ENCODE results near the gene PTPRS. TPM values are rescaled to one million over a fixed set of nuclear protein-coding genes. Genes with fewer than 3 reads are reported as not detected.

Gene PTPRS
- total RNA-seq, 1 donor from 2014 or later: 10.3 TPM

DNA sequence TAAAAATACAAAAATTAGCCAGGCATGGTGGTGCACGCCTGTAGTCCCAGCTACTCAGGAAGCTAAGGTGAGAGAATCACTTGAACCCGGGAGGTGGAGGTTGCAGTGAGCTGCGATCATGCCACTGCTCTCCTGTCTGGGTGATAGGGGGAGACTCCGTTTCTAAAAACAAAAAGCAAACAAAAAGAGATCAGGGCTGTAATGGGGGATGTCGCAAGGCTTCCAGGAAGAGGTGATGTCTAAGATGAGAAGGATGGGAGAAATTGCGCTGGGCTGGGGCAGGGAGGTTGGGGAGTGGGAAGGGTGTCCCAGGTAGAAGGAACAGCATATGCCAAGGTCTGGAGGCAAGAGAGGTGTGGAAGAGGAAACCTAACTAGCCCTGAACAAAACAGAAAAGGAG, 36.1 kb downstream of the PTPRS start:
- DNase-seq (ENCODE audit: low read depth) (no peak), FAIRE-seq (no peak)
- TF ChIP-seq, protein P1, sequence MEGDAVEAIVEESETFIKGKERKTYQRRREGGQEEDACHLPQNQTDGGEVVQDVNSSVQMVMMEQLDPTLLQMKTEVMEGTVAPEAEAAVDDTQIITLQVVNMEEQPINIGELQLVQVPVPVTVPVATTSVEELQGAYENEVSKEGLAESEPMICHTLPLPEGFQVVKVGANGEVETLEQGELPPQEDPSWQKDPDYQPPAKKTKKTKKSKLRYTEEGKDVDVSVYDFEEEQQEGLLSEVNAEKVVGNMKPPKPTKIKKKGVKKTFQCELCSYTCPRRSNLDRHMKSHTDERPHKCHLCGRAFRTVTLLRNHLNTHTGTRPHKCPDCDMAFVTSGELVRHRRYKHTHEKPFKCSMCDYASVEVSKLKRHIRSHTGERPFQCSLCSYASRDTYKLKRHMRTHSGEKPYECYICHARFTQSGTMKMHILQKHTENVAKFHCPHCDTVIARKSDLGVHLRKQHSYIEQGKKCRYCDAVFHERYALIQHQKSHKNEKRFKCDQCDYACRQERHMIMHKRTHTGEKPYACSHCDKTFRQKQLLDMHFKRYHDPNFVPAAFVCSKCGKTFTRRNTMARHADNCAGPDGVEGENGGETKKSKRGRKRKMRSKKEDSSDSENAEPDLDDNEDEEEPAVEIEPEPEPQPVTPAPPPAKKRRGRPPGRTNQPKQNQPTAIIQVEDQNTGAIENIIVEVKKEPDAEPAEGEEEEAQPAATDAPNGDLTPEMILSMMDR (IDR thresholded peaks at IDR 0.05; ENCODE audit: insufficient read depth, low read length, severe bottlenecking): no peak
- H3K36me3 ChIP-seq (ENCODE audit: control insufficient read depth, insufficient read depth, low read length): no peaks in the 10 kb centered on the region
- no peak overlapping the region for H3K4me3 ChIP-seq (ENCODE audit: low read depth, low read length)
- H3K27me3 ChIP-seq (ENCODE audit: control insufficient read depth, insufficient read depth, low read length): no peaks in the 10 kb centered on the region

DNA sequence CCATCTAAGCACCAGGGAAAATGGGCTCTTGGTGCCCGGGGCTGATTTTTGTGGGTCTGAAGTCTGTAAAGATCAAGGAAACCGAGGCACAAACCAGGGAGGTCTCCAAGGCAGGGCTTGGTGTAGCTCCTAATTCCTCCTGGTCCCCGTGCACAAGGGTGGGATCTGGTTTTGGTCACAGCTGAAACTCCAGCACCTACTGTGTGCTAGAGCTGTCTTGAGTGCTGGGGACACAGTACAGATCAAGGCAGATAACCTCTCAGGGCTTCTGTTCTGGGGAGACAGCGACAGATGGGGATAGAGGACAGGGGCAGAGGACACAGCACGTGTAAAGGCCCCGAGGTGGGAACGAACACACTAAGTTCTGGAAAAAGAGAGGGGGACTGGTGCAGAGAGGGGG, 37.4 kb downstream of the PTPRS start:
- Histone ChIP-seq H3K36me3 (ENCODE audit: control insufficient read depth, insufficient read depth, low read length) (no peaks in the 10 kb centered on the region), H3K27me3 (ENCODE audit: control insufficient read depth, insufficient read depth, low read length) (no peaks in the 10 kb centered on the region), H3K4me3 (ENCODE audit: low read depth, low read length) (no peak overlapping the region)
- no peak for FAIRE-seq
- TF ChIP-seq, protein P1 (IDR thresholded peaks at IDR 0.05; ENCODE audit: insufficient read depth, low read length, severe bottlenecking): no peak
- no peak for DNase-seq (ENCODE audit: low read depth)

DNA sequence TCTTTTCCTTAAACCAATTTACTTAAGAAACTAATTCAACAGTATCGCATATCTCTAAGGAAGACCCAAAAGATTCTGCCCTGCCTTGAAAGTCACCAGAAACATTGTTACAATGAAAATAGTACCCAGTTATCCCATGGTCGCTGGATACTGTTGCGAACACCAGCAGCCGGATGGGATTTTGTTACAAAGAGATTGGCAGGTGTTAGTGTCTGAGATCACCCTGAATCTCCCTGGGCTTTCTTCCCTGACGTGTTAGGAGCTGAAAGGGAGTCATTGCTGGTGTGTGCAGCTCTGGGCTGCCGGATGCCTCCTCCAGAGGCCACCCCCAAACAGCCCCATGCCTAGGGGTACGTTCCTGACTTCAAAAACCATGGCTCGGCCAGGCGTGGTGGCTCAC, 38.2 kb downstream of the PTPRS start:
- no peaks in the 10 kb centered on the region for H3K36me3 ChIP-seq (ENCODE audit: control insufficient read depth, insufficient read depth, low read length)
- TF ChIP-seq, protein P1 (IDR thresholded peaks at IDR 0.05; ENCODE audit: insufficient read depth, low read length, severe bottlenecking): no peak
- H3K4me3 ChIP-seq (ENCODE audit: low read depth, low read length): no peak overlapping the region
- DNase-seq (ENCODE audit: low read depth): no peak
- H3K27me3 ChIP-seq (ENCODE audit: control insufficient read depth, insufficient read depth, low read length): no peaks in the 10 kb centered on the region
- FAIRE-seq: no peak

DNA sequence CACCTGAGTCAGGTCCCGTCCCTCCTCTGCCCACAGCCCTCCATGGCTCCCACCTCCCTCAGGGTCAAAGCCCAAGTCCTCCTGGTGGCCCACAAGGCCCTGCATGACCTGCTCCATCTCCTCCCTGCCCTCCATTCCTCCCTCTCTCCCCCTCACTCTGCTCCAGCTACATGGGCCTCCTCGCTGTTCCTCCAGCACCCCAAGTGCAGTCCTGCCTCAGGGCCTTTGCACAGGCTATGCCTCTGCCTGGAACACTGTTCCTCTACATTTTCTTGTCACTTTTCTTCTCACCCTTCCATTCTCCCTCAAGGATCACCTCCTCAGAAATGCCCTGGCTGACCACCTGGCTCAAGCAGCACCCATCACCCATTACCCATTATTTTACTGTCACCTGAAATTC, 41.5 kb downstream of the PTPRS start:
- TF ChIP-seq, protein P1 (IDR thresholded peaks at IDR 0.05; ENCODE audit: insufficient read depth, low read length, severe bottlenecking): no peak
- DNase-seq (ENCODE audit: low read depth) (no peak), FAIRE-seq (no peak)

DNA sequence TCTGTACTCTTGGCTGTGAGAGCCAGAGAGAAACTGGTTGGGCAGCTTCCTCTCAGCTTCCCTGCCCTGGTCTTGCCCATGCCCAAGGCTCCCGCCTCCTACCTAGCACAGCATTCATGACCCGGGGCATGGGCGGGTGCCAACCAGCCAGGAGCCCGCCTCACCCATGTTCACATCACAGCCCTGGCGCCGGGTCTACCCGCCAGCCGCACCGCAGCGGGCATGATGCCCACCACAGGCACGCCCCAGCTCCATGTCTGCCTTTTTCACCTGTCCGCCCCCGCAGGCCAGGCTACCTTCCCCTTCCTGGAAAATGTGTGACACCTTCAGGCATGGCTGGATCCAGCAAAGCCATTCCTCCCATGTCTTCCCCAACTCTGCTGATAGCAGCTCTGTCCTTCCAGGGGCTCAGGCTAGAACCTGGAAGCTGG, 42.1 kb downstream of the PTPRS start:
- no peak overlapping the region for H3K4me3 ChIP-seq (ENCODE audit: low read depth, low read length)
- H3K36me3 ChIP-seq (ENCODE audit: control insufficient read depth, insufficient read depth, low read length): no peaks in the 10 kb centered on the region
- TF ChIP-seq, protein P1 (IDR thresholded peaks at IDR 0.05; ENCODE audit: insufficient read depth, low read length, severe bottlenecking): no peak
- H3K27me3 ChIP-seq (ENCODE audit: control insufficient read depth, insufficient read depth, low read length): no peaks in the 10 kb centered on the region
- FAIRE-seq (peak; percentile 96), DNase-seq (ENCODE audit: low read depth) (peak; percentile 49)

More for the DNA sequence above, 41.5 kb downstream of the PTPRS start:
- no peak overlapping the region for H3K4me3 ChIP-seq (ENCODE audit: low read depth, low read length)
- H3K36me3 ChIP-seq (ENCODE audit: control insufficient read depth, insufficient read depth, low read length): no peaks in the 10 kb centered on the region
- H3K27me3 ChIP-seq (ENCODE audit: control insufficient read depth, insufficient read depth, low read length): no peaks in the 10 kb centered on the region

DNA sequence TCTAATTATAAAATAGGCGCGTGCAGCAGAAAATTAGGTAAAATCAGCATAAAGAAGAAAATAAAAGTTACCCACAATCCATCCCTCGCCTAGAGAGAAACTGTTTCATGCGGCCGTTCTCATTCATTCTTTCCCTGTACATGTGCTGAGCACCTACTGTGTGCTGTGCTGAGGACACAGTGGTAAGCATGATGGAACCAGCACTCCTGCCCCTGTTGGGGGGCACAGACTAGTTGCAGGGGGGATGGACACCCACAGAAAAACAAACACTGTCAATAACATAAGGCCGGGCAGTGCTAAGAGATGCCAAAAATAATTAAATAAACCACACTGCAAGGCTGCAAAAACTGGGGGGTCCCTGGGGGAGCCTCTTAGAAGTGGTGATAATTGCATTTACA, 43.3 kb downstream of the PTPRS start:
- Histone ChIP-seq H3K4me3 (ENCODE audit: low read depth, low read length) (no peak overlapping the region), H3K27me3 (ENCODE audit: control insufficient read depth, insufficient read depth, low read length) (peaks cover under 1% of the 10 kb centered on the region), H3K36me3 (ENCODE audit: control insufficient read depth, insufficient read depth, low read length) (no peaks in the 10 kb centered on the region)
- no peak for FAIRE-seq
- TF ChIP-seq, protein P1 (IDR thresholded peaks at IDR 0.05; ENCODE audit: insufficient read depth, low read length, severe bottlenecking): no peak
- no peak for DNase-seq (ENCODE audit: low read depth)
